Suprapubic skin (tissue), 4 donors: ENCODE measurements around the gene CGRRF1.

Experiments used
- CTCF ChIP-seq, 2 donors: fragments of 200-600 bp in 1 of 2; fragments of 450-650 bp in 1 of 2; sonication (generic) in 1 of 2; IDR thresholded peaks; one replicate each; pipeline ENCODE4 v1.5.1; 2016 to 2019; ENCODE audit warnings: antibody characterized with exemption in 2 of 2, mild to moderate bottlenecking in 1 of 2, moderate library complexity in 1 of 2
- EP300 ChIP-seq: sonication (generic); formaldehyde crosslinking; IDR thresholded peaks from one replicate; pipeline ENCODE4 v1.6.1; 2017; ENCODE audit warnings: antibody characterized with exemption
- POLR2A ChIP-seq, 2 donors: fragments of 450-650 bp; IDR thresholded peaks; one replicate each; pipeline ENCODE4 v1.6.1; 2017; ENCODE audit warnings: antibody characterized with exemption in 2 of 2, mild to moderate bottlenecking in 2 of 2, moderate library complexity in 2 of 2
- POLR2AphosphoS5 ChIP-seq, 3 donors: sonication (generic); formaldehyde crosslinking; IDR thresholded peaks; one replicate each; pipeline ENCODE4 v1.6.1; 2017; ENCODE audit warnings: antibody characterized with exemption in 3 of 3

- TF ChIP-seq CTCF (IDR thresholded peaks at IDR 0.05) (no peak), EP300 (no peak), POLR2A (IDR thresholded peaks at IDR 0.05) (no peak), POLR2AphosphoS5 (IDR thresholded peaks at IDR 0.05) (no peak)
These were observed 67.8 kb downstream of the CGRRF1 start for GRCh38 chr14:54577494-54577893.
